Fibroblast of skin of abdomen (primary cell): ENCODE results near the gene BCL3.
"Not testable (repeated sequence)": the region's sequence is repeated elsewhere in the genome, so short reads cannot be mapped to it uniquely, and the experiment has no call there.

Experiments
- DNase-seq: peaks from one replicate; pipeline ENCODE4 v3.0.0-alpha.2; 2013

Gene BCL3

GRCh38 chr19:44759083-44759804 is 10.7 kb downstream of the BCL3 start:
- no peak for DNase-seq

GRCh38 chr19:44762038-44762437 is 13.5 kb downstream of the BCL3 start:
- no peak for DNase-seq

GRCh38 chr19:44765033-44765948 is 16.8 kb downstream of the BCL3 start:
- peak; percentile 57 for DNase-seq

- DNase-seq: no peak
These were observed 17.4 kb downstream of the BCL3 start for GRCh38 chr19:44765949-44766335.

GRCh38 chr19:44767295-44768180 is 19.0 kb downstream of the BCL3 start:
- DNase-seq: no peak

- peak; percentile 90 for DNase-seq
These were observed 22.2 kb downstream of the BCL3 start for GRCh38 chr19:44770550-44771257.

GRCh38 chr19:44772144-44772543 is 23.6 kb downstream of the BCL3 start:
- DNase-seq: not testable (repeated sequence)

- peak; percentile 77 for DNase-seq
These were observed 24.5 kb downstream of the BCL3 start for GRCh38 chr19:44772959-44773358.

GRCh38 chr19:44775676-44776240 is 27.2 kb downstream of the BCL3 start:
- DNase-seq: no peak

- DNase-seq: no peak
These were observed 28.0 kb downstream of the BCL3 start for GRCh38 chr19:44776402-44777096.

GRCh38 chr19:44777715-44778347 is 29.3 kb downstream of the BCL3 start, which contains the start of gene CBLC:
Gene CBLC (plus strand): TSS chr19:44777890. CDS start chr19:44777932, 42 bp downstream.
- no peak for DNase-seq

GRCh38 chr19:44779150-44779549 is 30.6 kb downstream of the BCL3 start:
- no peak for DNase-seq

- not testable (repeated sequence) for DNase-seq
These were observed 33.2 kb downstream of the BCL3 start for GRCh38 chr19:44781694-44782093.

- DNase-seq: no peak
These were observed 34.2 kb downstream of the BCL3 start for GRCh38 chr19:44782729-44783128.

- no peak for DNase-seq
These were observed 35.0 kb downstream of the BCL3 start for GRCh38 chr19:44783545-44783944.

GRCh38 chr19:44785271-44785670 is 36.8 kb downstream of the BCL3 start:
- DNase-seq: no peak

- DNase-seq: no peak
These were observed 37.5 kb downstream of the BCL3 start for GRCh38 chr19:44785993-44786392.

GRCh38 chr19:44788971-44789370 is 40.5 kb downstream of the BCL3 start:
- no peak for DNase-seq

- no peak for DNase-seq
These were observed 41.5 kb downstream of the BCL3 start for GRCh38 chr19:44789943-44790483.

GRCh38 chr19:44792281-44792680 is 43.8 kb downstream of the BCL3 start:
- no peak for DNase-seq
